GM18526 (cell line): ENCODE data around the gene ZNF292.

Experiments used
- POLR2A ChIP-seq: IDR thresholded peaks from 3 replicates; pipeline ENCODE4 v1.6.1; 2011; ENCODE audit not compliant: insufficient read length; ENCODE audit errors: extremely low read depth

ZNF292 gene

GRCh38 chr6:87244380-87244779, 89.0 kb downstream of the ZNF292 start:
- TF ChIP-seq POLR2A = no peak

DNA sequence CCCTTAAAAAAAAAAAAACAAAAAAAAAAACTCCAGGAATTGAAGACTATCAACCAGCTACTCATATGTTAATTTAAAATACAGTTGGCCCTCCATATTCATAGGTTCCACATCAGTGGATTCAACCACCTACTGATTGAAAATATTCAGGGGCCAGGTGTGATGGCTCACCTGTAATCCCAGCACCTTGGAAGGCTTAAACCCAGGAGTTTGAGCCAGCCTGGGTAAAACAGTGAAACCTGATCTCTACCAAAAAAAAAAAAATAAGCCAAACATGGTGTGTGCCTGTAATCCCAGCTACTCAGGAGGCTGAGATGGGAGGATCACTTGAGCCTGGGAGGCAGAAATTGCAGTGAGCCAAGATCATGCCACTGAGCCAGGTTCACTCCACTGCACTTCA, 94.7 kb downstream of the ZNF292 start:
- TF ChIP-seq POLR2A = no peak

DNA sequence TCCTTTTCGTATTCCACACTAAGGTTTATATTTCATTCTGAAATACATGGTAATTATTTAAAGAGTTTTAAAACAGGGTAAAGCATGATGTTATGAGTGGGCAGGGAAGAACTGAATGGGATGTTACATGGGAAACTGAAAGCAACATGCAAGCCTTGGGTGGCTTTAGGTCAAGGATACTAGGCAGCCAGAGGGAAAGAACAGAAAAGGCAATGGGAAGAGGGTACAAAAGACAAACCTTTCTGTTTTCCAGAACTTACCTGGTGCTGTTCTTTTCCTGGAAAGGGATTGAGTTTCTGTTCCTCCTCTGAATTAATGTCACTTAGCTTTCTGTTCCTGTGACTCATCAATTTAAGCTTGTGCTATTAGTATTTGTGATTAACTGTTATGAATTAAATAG, 95.9 kb downstream of the ZNF292 start:
- no peak for TF ChIP-seq POLR2A

- TF ChIP-seq POLR2A = no peak
Measured at GRCh38 chr6:87251725-87252124, 96.4 kb downstream of the ZNF292 start.

- TF ChIP-seq POLR2A = no peak
Measured at GRCh38 chr6:87257046-87257445, 101.7 kb downstream of the ZNF292 start.

- TF ChIP-seq POLR2A = no peak
Measured at GRCh38 chr6:87257565-87257964, 102.2 kb downstream of the ZNF292 start.

DNA sequence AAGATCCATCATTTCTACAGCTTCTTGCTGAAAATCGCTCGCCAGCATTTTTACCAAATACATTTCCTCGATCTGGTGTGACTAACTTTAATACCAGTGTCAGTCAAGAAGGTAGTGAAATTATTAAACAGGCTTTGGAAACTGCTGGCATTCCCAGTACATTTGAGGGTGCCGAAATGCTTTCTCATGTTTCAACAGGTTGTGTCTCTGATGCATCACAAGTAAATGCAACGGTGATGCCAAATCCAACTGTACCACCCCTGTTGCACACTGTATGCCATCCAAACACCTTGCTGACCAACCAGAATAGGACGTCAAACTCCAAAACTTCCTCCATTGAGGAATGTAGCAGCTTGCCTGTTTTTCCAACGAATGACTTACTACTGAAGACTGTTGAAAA, 102.6 kb downstream of the ZNF292 start:
- no peak for TF ChIP-seq POLR2A

GRCh38 chr6:87259791-87260190, 104.4 kb downstream of the ZNF292 start:
- no peak for TF ChIP-seq POLR2A

- TF ChIP-seq POLR2A = no peak
Measured at GRCh38 chr6:87261534-87261933, 106.2 kb downstream of the ZNF292 start.

DNA sequence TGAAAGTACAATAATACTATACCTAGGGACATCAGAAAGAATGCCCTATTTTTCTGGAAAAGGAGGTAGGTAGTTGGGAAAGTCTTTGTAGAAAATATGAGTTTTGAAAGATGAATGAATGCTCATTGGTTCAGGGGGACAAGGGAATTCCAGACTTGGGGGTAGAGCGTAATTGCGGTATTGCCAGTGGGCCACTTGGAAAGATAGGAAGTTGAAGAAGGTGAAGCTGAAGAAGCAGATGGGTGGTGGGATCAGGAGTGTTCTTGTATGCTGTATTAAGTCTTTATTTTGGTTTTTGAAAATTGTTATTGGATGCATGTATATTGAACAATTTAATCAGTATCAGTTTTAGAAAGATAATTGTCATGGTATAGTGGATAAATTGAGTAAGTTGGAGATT, 109.1 kb downstream of the ZNF292 start:
- no peak for TF ChIP-seq POLR2A

DNA sequence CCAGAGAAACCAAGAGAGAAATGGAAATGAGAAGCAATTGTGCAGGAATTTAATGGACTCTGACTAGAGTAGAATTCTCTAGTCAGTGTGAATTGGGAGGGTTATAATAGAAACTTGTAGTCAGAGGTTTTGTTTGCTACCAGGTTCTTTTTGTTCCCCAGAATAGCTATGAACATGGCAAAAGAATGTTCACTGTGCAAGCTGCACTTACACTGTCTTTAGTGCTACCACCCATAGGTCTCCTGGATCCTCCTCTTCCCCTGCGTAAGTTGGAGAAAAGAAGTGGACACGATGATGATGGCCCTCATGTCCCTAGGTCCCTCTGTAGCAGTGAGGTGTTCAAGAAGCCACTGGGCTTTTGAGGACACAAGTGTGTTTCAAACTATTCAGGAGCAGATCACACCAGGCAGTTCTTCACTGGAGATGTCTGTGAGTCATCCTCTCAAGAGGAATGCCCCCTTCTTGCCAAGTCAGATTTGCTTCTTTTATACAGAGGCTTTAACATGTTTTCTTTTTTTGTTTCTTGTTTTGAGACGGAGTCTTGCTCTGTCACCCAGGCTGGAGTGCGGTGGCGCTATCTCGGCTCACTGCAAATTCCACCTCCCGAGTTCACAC, 119.4 kb downstream of the ZNF292 start:
- TF ChIP-seq POLR2A = no peak

DNA sequence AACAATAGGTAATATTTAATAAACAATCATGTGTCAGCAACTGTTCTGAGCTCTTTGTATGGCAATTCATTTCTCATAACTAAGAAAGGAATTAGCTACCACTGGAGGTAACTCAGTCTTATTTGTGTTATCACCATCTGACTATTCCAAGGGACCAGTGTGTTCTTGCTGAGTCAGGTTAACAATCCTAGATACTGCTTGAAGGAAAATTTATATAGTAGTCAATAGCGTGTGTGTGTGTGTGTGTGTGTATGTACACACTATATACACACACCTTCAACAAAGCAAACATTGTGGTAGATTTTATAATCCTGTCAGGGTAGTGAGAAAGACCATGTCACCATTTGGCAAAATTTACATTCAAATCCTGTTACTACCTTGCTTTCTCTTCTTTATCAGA, 121.3 kb downstream of the ZNF292 start:
- TF ChIP-seq POLR2A = no peak

DNA sequence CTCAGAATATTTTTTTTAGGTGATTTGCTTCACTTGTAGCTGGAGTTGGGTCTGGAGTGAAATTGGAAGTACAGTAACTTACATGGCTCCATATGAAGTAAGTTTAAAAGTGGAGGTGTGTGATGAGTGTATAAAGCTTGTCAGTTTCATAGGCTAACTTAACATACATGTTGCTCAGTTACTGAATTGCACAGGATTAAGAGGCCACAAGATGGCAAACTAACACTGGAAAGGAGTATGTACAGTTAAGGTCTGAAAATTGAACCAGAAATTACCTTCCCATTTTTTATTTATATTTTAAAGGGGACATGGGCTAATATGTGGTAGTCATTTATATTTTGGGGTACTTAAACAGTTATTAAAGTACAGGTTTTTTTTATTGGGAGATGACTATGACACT, 121.8 kb downstream of the ZNF292 start:
- no peak for TF ChIP-seq POLR2A

- no peak for TF ChIP-seq POLR2A
Measured at GRCh38 chr6:87279196-87279595, 123.8 kb downstream of the ZNF292 start.

DNA sequence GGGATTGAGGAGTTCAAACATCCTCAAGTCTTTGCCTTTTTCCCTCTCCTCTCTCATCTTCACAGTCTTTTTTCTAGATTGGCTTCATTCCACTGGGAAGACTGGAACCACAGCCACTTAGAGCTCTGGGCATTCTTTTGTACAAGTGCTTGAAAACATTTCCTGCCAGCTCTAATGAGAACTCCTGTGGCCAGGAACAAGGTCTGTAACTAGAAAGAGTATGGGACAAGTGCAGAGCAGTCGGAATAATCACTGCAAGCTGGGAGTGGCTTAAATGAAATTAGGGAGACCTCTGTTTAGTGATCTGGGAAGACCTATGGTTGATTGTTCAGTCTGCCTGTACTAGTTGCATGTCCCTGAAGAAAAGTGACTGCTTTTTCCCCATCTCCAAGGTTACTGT, 126.1 kb downstream of the ZNF292 start:
- no peak for TF ChIP-seq POLR2A

DNA sequence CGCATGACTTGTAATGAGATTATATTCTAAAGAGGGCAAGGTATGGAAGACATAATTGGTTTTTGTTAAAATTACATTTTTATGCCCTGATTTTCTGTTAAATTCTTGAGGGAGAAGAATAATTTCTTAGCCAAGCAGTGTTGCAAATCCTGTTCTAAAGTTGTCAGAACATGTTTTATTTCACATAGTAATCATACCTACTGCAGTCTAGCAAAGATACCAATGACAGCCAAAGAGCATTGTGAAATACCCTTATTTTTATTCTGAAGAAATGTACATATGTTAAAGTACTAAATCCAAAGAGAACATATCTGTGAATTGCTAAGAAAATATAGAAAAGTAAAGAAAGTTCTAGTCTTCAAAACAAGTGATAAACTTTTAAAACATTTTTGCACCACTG, 127.4 kb downstream of the ZNF292 start:
- no peak for TF ChIP-seq POLR2A

GRCh38 chr6:87283461-87283860, 128.1 kb downstream of the ZNF292 start:
- no peak for TF ChIP-seq POLR2A

DNA sequence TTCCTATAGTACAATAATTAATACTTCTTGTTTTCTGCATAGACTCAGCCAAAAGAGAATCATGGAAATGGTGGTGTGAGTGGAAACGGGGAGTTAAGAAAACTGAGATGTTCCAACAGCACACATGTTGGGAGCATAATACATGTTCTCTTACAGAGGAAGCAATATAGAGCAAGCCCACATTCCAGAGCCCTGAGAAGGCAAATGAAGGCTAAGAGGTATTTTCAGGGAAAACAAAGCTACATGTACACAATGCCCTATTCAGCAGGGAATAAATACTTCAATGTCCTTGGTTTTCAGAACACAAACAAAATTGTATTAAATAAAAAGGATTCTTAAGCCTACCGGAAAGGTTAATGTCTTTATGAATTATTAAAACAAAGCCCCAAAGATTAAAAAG, 131.9 kb downstream of the ZNF292 start:
- TF ChIP-seq POLR2A = no peak

DNA sequence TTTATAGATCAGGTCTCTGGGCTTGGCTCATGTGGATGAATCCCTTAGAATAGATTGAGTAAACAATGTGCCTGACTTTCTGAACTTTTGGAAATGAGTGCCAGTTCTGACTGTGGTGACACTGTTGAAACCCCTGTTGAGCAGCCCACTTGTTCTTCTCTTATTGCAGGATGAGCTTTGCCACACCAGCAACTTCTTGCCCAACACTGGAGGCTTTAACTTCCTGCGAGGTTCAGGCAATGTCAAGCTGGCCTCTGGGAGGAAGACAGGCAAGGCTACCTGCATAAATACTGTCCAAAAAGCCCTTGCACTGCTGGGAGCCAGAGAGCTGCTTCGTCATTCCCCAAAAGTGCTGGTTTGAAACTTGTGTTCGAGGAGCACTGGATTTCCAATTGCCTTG, 134.2 kb downstream of the ZNF292 start:
- TF ChIP-seq POLR2A = no peak

DNA sequence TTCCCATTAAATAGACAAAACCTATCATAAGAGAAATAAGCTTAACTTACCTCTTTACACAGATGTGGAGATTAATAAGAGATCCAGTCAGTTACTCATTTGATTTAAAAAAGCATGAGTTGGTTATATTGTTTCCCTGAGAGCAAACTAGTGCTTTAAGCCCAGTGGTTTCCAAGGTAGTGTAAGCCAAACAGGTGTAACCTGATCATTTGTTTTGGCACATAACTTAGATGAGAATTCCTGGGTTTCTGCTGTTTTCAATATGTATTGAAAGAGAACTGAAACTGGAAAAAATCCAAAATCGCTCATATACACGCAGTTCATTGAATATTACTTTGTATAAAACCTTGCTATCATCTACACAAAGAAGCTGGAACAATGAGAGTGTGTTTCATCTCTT, 136.5 kb downstream of the ZNF292 start:
- TF ChIP-seq POLR2A = no peak
